NCI-H82 (cell line): Measurements from ENCODE around the gene SPHKAP.
"Not testable (repeated sequence)": the region's sequence is repeated elsewhere in the genome, so short reads cannot be mapped to it uniquely, and the experiment has no call there.

Source experiments
- DNase-seq: peaks from one replicate; lab custom pipeline; 2025; lab: John Stamatoyannopoulos, UW

Gene SPHKAP, protein sequence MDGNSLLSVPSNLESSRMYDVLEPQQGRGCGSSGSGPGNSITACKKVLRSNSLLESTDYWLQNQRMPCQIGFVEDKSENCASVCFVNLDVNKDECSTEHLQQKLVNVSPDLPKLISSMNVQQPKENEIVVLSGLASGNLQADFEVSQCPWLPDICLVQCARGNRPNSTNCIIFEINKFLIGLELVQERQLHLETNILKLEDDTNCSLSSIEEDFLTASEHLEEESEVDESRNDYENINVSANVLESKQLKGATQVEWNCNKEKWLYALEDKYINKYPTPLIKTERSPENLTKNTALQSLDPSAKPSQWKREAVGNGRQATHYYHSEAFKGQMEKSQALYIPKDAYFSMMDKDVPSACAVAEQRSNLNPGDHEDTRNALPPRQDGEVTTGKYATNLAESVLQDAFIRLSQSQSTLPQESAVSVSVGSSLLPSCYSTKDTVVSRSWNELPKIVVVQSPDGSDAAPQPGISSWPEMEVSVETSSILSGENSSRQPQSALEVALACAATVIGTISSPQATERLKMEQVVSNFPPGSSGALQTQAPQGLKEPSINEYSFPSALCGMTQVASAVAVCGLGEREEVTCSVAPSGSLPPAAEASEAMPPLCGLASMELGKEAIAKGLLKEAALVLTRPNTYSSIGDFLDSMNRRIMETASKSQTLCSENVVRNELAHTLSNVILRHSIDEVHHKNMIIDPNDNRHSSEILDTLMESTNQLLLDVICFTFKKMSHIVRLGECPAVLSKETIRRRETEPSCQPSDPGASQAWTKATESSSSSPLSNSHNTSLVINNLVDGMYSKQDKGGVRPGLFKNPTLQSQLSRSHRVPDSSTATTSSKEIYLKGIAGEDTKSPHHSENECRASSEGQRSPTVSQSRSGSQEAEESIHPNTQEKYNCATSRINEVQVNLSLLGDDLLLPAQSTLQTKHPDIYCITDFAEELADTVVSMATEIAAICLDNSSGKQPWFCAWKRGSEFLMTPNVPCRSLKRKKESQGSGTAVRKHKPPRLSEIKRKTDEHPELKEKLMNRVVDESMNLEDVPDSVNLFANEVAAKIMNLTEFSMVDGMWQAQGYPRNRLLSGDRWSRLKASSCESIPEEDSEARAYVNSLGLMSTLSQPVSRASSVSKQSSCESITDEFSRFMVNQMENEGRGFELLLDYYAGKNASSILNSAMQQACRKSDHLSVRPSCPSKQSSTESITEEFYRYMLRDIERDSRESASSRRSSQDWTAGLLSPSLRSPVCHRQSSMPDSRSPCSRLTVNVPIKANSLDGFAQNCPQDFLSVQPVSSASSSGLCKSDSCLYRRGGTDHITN (N-terminal part only)

DNA sequence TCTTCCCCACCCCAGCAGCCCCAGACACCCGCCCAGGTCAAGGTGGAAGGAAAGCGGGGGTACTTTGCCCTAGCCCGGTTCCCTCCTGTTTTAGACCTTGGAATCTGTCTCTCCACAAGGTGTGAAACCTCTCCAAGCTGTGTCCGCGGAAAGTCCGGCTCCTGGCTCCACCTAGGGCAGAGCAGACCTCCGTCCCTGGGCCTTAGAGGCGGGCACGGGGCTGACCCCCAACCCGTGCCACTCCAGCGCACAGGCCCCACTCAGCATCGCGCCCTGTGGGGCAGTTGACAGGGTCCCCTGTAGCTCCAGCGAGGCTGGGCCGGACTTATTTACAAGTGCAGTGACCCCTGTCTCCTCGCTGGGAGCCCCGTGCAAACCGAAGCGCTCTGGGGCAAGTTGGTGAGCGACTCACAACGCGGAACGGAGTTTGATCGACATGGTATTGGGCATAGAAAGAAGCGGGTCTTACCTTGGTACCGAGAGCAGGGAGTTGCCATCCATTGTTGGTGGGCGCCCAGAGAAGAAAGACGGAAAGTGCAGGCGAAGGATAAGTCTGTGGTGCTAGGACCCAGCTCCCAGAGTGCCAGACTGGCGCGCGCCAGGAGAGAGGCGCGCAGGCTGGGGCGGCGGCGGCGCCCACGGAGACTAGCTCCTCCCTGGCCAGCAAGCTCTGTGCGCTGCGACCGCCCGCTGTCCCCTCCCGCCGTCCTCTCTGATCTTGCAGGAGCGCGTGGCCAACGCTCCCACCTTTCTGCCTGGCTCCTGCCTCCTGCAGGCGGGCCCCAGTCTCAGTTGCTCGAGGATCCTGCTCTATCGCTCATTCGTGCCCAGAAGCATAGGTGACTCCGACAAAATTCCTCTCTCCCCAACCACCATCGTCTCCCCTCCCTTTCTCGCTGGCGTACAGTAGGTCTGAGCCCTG, at the start of gene SPHKAP:
Gene SPHKAP, minus strand, starts transcription at position 590 of the 922 bp plus-strand sequence. Its CDS starts 89 bp downstream, at position 501.
- DNase-seq, result no peak

DNA sequence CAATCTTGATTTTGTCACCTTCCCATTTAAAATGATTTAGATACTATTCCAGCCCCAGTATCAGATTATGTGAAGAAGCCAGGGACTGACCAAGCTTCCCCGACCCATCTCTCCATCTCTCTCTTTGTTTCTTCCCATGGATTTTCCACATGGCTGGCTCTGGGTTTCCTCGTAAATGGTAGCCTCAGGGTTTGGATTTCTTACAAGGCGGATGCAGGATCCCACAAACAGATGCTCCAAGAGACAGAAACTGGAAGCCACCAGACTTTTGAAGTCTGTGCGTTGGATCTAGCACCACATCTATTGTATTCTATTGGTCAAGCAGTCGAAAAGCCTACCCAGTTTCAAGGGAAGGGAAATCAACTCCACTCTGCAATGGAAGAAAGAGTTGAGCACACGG, 46.0 kb upstream of the SPHKAP start:
- no peak for DNase-seq

DNA sequence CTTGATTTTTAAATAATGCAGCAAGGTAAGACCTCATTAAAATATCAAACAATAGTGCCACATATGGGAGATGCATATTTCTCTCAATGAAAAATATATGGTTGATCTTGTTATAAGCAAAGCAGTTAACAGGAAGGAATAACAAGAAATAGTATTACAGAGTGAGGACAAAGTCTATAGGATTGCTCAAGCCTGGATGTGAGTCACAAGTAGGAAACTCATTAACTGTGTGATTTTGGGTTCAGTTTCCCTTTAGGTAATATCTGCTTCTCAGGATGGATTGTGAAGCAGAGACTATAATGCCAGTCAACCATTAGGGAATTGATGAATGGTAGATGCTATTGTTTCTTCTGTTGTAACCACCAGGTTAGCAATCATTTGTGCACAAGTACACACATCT, 42.9 kb upstream of the SPHKAP start:
- no peak for DNase-seq

DNA sequence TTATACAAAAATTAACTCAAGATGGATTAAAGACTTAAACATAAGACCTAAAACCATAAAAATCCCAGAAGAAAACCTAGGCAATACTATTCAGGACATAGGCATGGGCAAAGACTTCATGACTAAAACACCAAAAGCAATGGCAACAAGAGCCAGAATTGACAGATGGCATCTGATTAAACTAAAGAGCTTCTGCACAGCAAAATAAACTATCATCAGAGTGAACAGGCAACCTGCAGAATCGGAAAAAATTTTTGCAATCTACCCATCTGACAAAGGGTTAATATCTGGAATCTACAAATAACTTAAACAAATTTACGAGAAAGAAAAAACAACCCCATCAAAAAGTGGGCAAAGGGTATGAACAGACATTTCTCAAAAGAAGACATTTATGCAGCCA, 37.1 kb upstream of the SPHKAP start:
- not testable (repeated sequence) for DNase-seq

DNA sequence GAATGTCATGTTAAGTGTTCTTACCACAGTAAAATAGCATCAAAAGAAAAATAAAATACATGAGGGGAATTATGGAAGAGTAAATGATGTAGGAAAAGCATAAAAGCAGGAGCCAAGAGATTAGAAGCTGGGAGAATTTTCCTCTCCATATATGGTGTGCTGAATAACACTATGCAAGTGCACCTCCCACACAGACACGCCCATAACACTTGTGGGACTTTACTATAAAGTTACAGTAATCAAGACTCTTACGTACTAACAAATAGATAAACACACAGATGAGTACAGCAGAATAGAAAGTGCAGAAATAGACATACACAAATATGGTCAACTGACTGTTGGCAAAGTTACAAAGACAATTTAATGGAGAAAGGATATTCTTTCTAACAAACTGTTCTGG, 16.0 kb upstream of the SPHKAP start:
- DNase-seq, result no peak

DNA sequence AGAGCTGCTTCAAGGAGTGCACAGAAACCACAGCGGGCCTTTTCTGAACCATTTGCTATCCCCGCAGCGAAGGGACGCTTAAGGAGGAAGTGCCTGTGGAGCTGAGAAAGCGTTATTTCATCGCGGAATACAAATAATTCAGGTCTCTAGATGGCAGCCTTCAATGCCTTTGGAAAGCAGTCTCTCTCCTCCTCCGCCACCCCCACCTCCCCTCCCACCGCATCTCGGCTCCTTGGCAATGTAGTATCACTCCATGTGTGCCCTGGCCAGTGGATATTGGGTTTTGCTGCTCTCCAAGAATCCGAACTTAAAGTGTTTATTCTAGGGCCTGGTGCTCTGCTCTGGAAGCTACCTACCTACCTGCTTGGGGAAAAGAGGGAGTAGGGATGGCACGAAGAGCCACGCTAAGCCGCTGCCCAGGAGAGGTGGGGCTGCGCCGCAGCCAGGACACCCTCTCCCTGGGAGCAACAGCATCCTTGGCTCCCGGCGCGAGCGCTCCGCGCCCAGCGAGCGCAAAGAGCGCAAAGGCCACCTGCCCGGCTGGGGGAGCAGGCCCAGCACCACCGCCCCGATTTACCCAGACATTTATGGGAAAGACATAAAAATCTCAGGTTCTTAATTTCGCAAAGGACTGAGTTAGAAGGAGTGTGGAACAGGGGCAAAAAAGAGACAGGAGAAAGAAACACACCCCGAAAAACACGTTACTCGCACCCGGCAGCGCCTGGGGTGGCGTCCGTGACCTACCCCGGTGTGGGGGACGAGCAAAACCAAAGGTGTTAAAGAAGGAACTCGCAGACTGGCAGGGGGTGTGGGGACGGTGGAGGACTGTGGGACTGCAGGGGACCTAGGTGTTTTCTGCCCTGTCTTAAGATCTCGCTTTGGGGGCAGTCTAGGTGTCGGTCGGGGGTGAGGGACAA, 1.0 kb downstream of the SPHKAP start:
- peak; percentile 18 for DNase-seq

DNA sequence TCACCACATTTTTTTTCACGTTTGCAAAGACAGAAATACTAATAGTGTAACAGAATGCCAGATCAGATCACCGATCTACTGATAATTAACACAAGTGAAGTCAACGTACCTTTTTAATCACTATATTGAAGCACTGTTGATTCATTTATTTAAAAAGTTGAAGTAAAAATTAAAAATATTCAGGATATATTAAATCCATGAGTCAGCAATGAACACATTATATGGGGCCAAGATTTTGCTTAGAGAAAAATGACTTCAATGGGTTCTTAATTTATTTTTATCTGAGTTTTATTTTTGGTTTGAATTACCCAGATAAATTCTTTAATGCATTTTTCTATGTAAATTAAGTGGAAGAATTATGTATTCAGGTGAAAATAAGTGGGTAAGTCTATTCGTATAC, 14.2 kb downstream of the SPHKAP start:
- no peak for DNase-seq

DNA sequence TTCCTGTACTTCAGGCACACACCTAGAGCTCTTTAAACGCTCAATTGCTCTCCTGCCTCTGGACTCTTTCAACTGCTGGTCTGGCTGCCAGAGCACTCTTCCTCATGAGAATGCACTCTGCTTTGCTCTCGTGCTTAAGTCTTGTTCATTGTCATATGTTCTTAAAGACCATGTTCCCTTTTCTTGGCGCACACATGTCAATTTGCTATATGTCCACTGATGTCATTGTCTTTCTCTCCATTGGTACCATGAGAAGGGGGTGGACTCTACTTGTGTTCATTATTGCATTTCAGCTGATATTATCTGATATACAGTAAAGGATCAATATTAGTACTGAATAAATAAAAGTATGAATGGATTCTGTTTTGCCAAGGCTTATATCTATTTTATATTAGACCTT, 16.8 kb downstream of the SPHKAP start:
- no peak for DNase-seq

DNA sequence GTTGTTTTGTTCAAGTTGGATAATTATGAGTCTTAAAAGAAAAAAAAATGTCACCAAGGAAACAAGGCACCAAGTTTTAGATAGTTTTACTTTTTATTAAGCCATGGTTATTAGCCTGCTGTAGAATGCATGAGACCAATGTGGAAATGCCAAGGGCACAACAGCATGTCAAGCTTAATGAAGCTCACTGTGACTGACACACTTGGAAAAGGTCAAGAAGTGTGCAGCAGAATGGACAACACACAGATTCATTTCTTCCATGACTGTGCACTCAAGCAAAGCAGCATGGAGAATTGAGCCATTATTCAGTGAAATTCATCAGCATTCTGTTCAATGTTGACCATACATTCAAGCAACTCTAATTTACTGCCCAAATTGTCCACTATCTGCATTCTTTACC, 23.6 kb downstream of the SPHKAP start:
- no peak for DNase-seq

DNA sequence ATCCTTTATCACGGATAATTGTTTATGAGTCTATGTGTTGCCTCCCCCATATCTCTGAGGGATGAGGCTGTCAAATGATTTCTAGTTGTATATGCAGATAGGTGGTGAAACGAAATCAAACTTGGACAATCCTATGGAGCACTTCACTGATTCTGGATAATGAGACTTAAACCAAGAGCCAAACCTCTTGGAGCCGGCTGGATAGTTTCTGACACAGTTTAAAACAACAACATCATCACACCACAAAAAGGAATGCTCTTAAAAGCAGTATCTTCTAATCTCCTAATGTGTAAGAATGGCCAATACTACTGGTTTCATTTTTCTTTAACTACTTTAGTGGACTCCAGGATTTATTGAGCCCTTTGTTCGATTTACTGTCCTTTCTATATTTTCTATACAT, 36.5 kb downstream of the SPHKAP start:
- no peak for DNase-seq

DNA sequence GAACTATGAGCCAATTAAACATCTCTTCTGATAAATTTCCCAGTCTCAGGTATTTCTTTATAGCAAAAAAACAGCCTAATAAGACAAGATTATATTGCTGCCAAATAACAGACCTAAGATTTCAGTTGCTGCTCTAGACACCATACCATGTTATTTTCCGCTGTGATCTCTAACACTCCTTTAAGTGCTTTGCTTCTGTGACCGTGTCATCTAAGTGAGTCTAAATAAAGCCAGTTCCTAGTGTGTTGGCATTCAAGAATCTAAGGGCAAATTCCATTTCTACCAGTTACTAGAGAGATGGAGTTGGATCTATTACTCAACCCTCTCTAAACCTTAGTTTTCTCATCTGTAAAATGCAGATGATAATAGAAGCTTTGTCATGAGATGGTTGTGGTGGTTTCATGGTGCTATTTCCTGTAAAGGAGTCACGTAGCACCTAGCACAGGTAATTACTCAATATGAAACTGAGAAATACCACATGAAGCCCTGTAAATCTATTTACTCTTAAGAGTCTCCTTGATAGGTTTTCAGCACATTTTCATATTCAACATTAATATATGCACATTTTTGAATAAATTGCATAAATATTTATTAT, 40.5 kb downstream of the SPHKAP start:
- no peak for DNase-seq

DNA sequence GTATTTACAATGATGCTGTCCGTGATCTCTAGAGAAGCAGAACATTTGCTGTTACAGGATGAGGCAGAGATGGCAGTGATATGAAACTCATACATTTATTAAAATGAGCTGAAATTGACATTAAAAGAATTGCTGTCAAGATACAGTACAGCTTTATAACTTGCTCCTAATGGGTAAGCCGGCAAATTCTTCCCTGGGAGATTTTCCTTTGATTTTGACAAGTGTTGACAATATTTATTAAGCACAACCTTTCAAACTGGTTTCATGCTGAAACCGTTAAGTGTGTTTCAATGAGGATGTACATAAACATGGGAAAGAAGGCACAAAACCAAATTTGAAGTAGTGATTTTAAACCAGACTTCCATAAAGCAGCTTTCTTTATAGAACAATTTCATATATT, 45.5 kb downstream of the SPHKAP start:
- no peak for DNase-seq

DNA sequence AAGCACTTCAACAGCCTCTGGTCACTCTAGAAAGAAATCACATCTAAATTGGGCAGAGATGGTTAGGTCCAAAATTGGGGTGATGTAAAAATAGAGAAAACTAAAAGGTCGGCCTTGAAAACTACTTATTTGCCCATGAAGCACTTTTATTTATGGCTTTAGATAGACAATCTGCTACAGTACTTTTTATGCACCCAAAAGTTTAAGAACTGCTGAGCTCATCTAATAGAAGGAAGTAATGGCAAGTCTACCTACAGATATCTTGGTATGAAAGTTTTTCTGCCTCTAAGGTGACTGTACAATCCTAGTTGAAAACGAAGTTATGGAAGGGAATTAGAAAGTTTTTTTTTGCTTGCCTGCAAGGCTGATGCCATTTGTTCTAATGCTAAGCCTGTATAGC, 46.2 kb downstream of the SPHKAP start:
- DNase-seq, result no peak

DNA sequence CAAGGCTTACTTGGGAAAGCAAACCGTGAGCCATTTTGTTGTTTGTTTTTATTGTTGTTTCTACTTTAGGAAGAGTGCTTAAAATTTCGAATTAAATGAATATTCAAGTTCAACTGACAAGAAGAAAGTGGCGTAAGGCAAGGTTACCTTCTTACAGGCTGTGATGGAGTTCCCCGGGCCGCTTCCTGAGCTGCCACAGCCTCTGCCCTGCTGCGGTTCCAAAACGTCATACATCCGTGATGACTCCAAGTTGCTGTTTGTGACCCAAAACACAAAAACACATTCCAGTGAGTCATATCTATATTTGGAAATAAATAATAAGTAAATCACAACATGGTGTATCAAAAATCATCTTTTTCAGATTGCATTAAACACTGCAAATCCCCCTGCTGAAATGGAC, 49.7 kb downstream of the SPHKAP start:
- no peak for DNase-seq

DNA sequence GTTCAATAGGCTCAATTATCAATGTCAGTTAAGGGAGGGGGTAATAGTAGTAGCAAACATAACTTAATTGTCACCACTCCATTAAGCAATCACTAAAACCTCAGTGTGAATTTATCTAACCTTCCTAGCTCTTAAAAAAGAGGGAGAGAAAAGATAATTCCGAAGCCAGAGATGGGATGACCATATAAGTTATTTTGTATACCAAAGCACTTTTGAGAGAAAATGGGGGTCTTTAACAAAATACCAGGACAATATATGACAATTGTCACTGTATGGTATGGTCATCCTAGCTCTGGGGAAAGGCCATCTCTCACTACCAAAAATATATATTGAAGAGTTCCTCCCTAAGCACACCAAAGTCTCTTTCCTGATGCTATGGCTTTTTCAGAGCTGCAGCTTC, 55.1 kb downstream of the SPHKAP start:
- no peak for DNase-seq

DNA sequence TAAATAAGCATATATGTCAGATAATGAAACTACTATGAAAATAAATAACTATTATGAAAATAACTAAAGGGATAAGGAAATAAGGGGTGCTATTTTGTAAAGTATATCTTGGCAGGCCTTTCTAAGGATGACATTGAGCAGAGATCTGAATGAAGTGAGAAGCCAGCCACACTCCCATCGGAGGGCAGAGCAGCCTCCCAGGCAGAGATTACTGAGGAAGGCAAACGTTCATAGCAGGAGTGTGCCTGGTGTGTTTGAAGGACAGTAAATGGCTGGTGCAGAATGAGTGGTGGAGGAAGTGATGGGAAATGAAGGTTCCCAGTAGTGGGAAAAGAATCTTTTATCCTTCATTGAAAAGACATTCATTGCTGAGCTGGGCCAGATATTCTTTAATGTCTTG, 62.5 kb downstream of the SPHKAP start:
- no peak for DNase-seq

DNA sequence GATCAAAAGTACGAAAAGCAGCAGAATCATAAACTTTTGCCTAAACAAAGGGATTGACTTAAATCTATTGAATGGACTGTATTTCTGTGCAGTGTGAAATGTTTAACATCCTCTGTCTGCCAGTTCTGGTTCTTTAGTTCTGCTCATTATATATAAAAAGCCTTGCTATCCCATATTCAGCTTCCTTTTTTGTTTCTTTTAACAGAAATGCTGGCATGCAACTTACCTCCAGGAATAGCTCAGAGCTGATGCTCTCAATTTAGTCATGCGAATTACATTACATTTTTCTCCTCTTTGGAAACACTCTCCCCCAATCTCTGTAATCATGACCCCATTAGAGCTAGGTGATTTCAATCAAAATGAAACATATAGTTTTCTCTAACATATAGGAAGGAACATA, 73.6 kb downstream of the SPHKAP start:
- no peak for DNase-seq

DNA sequence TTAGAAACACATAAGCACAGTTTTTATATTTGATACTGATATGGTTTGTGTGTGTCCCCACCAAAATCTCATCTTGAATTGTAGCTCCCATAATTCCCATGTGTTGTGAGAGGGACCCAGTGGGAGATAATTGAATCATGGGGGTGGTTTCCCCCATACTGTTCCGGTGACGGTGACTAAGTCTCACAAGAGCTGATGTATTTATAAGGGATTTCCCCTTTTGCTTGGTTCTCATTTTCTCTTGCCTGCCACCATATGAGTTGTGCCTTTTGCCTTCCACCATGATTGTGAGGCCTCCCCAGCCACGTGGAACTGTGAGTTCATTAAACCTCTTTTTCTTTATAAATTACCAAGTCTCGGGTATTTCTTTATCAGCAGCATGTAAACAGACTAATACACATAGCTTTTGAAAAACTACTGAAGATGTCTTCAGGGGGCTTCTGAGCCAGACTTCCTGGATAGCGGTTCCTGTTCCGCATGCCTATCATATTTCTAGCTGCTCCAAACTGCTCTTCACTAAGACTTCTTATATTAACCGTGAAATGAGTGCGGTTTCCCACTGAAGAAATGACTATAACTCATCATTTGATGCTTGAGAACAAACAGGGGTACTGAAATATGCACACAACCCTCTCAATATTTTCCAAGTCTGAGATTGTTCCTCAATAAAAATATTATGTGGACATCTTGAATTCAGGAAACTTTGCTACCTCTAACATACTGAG, 75.8 kb downstream of the SPHKAP start:
- DNase-seq, result no peak

DNA sequence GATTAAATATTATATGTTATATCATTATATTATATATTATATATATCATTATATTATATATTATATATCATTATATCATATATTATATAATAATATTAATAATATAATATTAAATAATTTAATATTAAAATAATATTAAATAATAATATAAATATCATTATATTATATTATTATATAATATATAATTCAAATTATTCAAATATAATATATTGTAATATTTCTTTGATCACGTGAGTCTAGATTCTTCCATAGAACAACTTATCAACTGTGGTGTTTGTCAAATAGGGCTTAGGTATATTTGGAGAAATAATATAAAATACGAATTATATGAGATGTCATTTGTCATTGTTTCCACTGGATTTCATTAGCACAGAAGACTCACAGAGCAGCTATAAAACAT, 77.3 kb downstream of the SPHKAP start:
- DNase-seq, result no peak
